BE2C (cell line): ENCODE results near the gene EVI5.

Source experiments
- DNase-seq: peaks from one replicate; pipeline ENCODE4 v3.0.0-alpha.2; 2020
- H3K27me3 ChIP-seq: fragments of 250-450 bp; sonication (Bioruptor Pico); 2 replicates; pipeline ENCODE4 v1.5.1; 2020; ENCODE audit warnings: mild to moderate bottlenecking
- H3K36me3 ChIP-seq: fragments of 250-450 bp; sonication (Bioruptor Pico); 2 replicates; pipeline ENCODE4 v1.5.1; 2020; ENCODE audit warnings: mild to moderate bottlenecking
- H3K4me1 ChIP-seq: fragments of 250-450 bp; sonication (Bioruptor Pico); 2 replicates; pipeline ENCODE4 v1.5.1; 2020
- H3K4me3 ChIP-seq: 2 replicates; pipeline ENCODE4 v1.5.1; 2011; ENCODE audit warnings: low read depth, low read length
- H3K9me3 ChIP-seq: fragments of 250-450 bp; sonication (Bioruptor Pico); 2 replicates; pipeline ENCODE4 v1.5.1; 2020
- CTCF ChIP-seq: IDR thresholded peaks from 2 replicates; pipeline ENCODE4 v1.5.1; 2012; ENCODE audit warnings: mild to moderate bottlenecking, low read depth, low read length

EVI5 gene

GRCh38 chr1:92476071-92476631, 308.8 kb downstream of the EVI5 start:
- TF ChIP-seq CTCF = no peak
- peaks cover 51% of the 10 kb centered on the region for H3K27me3 ChIP-seq
- no peak overlapping the region for H3K4me3 ChIP-seq

GRCh38 chr1:92475029-92475428, 309.9 kb downstream of the EVI5 start:
- no peak for DNase-seq
- Histone ChIP-seq H3K4me1 (no peaks in the 10 kb centered on the region), H3K27me3 (peaks cover 39% of the 10 kb centered on the region), H3K4me3 (no peak overlapping the region), H3K36me3 (no peaks in the 10 kb centered on the region), H3K9me3 (no peaks in the 10 kb centered on the region)
- TF ChIP-seq CTCF = no peak

More at GRCh38 chr1:92476071-92476631, 308.8 kb downstream of the EVI5 start:
- Histone ChIP-seq H3K4me1 (no peaks in the 10 kb centered on the region), H3K36me3 (no peaks in the 10 kb centered on the region), H3K9me3 (no peaks in the 10 kb centered on the region)
- DNase-seq = no peak

GRCh38 chr1:92473781-92474495, 311.0 kb downstream of the EVI5 start:
- Histone ChIP-seq H3K36me3 (no peaks in the 10 kb centered on the region), H3K4me1 (no peaks in the 10 kb centered on the region), H3K4me3 (no peak overlapping the region), H3K9me3 (no peaks in the 10 kb centered on the region), H3K27me3 (peaks cover 30% of the 10 kb centered on the region)
- no peak for DNase-seq
- TF ChIP-seq CTCF = no peak

- no peak for TF ChIP-seq CTCF
- H3K4me1 ChIP-seq = no peaks in the 10 kb centered on the region
- H3K9me3 ChIP-seq = no peaks in the 10 kb centered on the region
- H3K36me3 ChIP-seq = no peaks in the 10 kb centered on the region
- H3K27me3 ChIP-seq = peaks cover 19% of the 10 kb centered on the region
- DNase-seq = no peak
- no peak overlapping the region for H3K4me3 ChIP-seq
Measured at GRCh38 chr1:92470216-92470615, 314.7 kb downstream of the EVI5 start.

GRCh38 chr1:92466683-92467352, 318.1 kb downstream of the EVI5 start:
- TF ChIP-seq CTCF = no peak

GRCh38 chr1:92465256-92465647, 319.7 kb downstream of the EVI5 start:
- DNase-seq = no peak
- no peaks in the 10 kb centered on the region for H3K36me3 ChIP-seq
- TF ChIP-seq CTCF = no peak
- H3K4me3 ChIP-seq = no peak overlapping the region
- H3K4me1 ChIP-seq = no peaks in the 10 kb centered on the region
- no peaks in the 10 kb centered on the region for H3K9me3 ChIP-seq
- H3K27me3 ChIP-seq = no peaks in the 10 kb centered on the region

More at GRCh38 chr1:92466683-92467352, 318.1 kb downstream of the EVI5 start:
- H3K27me3 ChIP-seq = no peaks in the 10 kb centered on the region
- no peaks in the 10 kb centered on the region for H3K9me3 ChIP-seq
- H3K4me3 ChIP-seq = no peak overlapping the region
- no peaks in the 10 kb centered on the region for H3K36me3 ChIP-seq
- no peaks in the 10 kb centered on the region for H3K4me1 ChIP-seq
- DNase-seq = no peak
